ENCODE data around the gene EDC3.

Gene EDC3

DNA sequence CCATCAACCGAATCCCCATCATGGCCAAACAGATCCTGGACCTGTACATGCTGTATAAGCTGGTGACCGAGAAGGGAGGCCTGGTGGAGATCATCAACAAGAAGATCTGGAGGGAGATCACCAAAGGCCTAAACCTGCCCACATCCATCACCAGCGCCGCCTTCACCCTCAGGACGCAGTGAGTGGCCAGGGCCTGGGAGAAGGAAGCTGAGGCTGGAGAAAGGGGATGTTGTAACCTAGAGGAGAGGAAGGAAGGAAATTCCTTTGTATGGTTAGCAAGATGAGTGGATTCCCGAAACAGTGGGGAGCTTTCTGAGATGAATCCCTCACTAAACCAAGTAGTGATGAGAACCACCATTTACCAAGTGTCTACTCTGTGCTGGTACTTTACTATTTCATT is 106.0 kb downstream of the EDC3 start:
- in situ Hi-C loops (cut with MboI; ENCODE audit: low sequenced_read_pairs): no loop called here

- in situ Hi-C loops (cut with MboI; ENCODE audit: low sequenced_read_pairs): no loop called here
These were observed 110.0 kb downstream of the EDC3 start for GRCh38 chr15:74585857-74586256.

DNA sequence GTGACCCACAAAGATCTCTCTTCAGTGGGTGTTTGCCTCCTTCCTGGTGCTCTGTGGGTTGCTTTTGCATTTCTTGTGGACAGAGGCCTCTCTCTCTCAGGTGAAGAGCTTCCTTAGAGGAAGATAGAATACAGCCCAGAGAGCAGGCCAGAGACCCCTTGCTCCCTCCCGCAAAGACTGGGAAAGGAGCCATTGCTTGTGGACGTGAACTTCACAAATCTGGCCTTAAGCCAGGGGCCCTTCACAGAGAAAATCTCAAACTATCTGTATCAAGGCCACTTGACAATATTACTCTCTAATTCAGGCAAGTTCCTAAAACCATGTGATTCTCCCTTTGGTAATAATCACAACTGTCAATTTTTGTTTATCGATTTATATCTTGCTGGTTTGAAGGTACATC is 110.6 kb downstream of the EDC3 start:
- in situ Hi-C loops (cut with MboI; ENCODE audit: low sequenced_read_pairs): no loop called here

- in situ Hi-C loops (cut with MboI; ENCODE audit: low sequenced_read_pairs): no loop called here
These were observed 111.0 kb downstream of the EDC3 start for GRCh38 chr15:74584779-74585178.

DNA sequence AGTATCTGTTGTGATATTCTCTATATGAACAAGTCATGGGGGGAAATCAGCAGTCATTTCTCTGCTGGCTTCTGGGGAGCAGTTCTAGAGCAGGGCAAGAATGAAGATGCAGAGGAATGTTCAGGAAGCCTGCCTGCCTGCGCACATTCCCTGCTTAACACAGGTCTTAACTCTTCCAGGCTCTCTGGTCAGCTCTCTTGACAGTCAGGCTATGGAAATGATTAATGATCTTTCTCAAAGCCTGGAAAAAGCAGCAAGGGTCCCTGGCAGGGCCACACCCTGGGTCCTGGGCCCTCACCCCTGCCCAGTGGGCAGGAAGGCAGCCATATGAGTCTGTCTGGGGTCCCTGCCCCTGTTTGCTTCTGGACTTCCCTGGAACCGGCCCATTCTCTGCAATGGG is 111.6 kb downstream of the EDC3 start:
- in situ Hi-C loops (cut with MboI; ENCODE audit: low sequenced_read_pairs): no loop called here
